GM18867 (cell line): ENCODE measurements around the gene NCOA7.
"Not testable (repeated sequence)": the region's sequence is repeated elsewhere in the genome, so short reads cannot be mapped to it uniquely, and the experiment has no call there.

Source experiments
- ATAC-seq: cut with Tn5 transposase; IDR thresholded peaks from one replicate; pipeline ENCODE4 v1.9.1; 2021; ENCODE audit warnings: mild to moderate bottlenecking, moderate library complexity; ENCODE audit not compliant: unreplicated experiment

The NCOA7 gene

DNA sequence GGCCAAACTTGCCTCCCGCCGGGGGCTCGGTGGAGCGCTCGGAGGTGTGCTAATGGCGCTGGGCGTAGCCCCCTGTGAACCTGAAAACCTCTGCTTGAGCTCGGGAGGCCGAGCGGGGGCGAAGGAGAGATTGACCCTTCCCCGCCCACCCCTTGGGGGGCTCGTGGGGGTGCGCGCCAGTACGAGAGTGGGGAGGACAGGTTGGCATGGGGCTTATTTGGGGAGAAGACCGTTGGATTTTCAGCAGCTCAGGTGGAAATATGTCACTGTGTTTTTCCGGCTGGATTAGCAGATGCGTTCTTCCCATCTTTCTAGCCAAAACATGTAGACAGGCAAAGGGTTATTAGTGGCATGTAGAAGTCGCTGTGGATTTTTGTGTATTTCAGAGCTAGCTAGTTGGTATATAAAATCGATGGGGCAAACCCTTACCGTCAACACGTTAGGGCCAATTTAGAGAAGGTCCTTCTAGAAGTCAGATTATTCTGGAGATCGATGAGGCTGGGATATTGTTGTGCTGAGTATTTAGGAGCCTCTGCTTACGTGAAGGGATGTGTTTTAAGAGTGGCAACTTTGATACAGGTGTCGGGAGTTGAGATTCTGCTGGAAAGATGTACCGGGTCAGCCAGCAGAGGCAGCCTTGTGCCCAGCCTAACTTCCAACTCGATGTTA lies 525 bp downstream of the NCOA7 start:
- ATAC-seq = peak; percentile 31

DNA sequence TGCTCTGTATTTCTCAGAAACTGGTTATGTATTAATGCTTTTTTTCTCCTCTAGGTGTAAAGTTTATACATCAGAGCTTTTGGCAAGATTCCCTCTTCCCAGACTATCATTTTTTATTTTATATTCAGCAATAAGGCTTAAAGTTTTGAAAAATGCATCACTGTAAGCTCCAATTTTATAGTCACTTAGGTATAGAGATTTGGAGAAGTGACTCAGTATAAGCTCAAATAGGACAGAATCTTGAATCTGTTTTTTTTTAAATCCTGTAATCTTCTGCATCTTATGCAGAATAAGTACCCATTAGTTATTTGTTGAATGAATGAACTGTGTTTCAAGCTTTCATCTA lies 1.0 kb downstream of the NCOA7 start:
- ATAC-seq = no peak

DNA sequence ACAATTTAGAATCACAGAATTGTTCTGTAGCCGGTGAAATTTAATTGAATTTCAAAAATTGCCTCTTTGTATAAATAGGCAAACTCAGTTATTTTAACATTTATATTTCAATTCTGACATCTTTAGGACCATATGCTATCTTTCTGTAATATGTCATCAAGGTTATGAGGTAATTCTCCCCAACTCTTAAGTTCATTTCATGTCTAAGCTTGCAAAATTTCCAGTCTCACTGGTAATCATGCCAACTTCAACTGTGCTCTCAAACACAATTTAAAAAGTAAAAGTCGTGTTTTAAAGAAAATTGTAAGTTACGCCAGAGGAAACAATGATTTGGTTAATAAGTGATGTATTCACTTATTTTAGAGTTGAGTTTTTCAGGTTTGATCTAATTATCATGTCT lies 1.4 kb downstream of the NCOA7 start:
- ATAC-seq = no peak

DNA sequence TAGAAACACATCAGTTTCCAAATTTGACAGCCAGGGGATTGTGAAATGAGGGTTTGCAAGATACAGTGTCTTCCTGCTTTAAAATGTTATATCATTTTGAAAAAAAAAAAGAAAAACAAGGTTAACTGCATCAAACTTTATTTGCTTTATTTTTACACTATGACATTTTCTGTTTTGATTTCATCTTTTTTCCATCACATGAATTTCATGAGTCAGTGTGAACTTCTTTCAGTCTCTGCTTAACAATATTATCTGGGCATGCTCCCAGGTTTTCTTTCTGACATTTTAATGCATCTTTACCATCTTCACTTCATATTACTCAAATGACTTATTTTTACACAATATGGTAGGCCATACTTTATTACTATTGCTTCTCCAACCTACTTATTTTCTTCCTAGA lies 1.9 kb downstream of the NCOA7 start:
- no peak for ATAC-seq

DNA sequence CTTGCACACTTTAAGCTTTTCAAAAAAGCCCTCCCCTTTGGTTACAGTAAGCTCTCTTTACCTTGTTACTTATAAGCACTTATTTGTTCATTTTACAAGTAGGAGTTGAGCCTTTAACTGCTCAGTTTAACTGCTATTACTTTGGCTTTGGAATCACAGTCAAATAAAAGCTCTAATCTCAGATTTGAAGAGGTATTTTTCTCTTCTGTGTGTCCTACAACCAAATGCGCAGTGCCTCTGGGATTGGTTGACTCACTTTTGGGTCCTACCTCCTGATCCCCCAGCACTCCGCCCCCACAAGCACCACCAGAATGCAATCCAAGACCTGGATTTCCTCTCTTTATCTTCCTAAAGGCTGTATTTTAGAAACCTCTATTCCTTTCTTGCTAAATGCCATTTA lies 2.5 kb downstream of the NCOA7 start:
- ATAC-seq = no peak

DNA sequence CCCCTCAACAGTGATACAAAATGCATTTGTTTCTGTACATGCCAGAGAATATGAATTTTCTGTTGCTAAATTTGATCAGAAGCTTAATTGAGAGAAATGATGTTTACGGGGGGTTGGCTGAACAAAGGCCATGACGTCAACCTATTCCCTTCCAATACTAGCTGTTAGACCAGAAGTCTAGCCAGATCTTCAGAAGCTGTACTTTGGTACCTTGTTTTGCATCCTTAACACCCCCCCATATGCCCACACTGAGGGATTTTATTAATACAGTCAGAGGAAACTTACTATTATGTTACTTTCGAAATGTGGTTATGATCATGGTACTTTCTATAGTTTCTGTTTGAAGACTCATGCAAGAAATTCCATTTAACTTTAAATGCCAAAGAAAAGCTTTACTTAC lies 3.1 kb downstream of the NCOA7 start:
- ATAC-seq = peak; percentile 18

DNA sequence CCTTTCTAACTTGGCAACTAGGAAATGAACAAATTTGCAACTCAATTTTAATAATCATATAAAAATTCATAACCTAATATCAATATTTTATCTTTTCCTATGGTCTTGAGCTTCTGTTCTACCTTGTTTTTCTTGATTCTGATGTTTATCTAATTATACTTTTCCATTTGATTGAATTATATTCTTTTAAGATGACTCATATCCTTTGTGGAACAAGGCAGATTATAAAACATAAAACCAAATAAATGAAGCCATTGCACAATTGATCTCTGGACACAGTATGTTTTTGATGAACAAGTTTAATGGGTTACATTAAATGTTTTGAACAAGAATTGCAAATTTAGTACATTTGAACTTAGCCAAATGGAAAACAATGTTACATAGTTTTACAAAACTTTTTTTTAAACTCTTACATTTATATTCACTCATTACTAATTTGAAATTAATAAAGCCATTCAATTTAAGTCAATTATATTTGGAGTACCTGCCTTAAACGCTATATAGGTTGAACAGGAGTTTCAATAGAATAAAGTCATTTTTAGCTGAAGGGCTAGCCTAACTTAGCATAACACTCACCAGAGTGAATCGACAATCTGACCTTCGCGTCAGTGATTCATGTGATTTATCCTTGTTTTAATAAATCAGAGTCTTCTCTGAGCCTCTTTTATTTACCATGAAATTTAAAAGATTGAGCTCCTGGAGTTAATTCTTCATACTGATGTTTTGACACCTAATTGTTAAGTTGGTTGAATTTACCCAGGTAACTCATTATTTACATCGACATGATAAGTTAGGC lies 3.8 kb downstream of the NCOA7 start:
- ATAC-seq = no peak

DNA sequence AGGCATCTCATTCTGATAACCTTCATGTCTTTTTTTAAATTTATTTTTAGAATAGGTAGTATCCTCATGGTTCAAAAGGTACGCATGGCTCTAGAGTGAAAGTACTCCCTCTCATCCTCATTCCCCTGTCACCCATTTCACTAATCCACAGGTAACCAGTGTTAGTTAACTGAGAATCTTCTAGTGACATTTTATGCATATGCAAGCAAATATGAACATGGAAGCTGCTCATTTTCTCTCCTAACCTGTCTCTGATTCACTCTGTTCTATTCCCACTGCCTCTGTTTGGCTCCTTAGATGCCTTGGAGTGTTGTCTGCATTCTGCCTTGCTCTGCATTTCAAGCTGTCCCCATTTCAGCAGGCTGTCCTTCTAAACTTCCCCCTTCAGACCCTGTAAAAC lies 4.5 kb downstream of the NCOA7 start:
- no peak for ATAC-seq

DNA sequence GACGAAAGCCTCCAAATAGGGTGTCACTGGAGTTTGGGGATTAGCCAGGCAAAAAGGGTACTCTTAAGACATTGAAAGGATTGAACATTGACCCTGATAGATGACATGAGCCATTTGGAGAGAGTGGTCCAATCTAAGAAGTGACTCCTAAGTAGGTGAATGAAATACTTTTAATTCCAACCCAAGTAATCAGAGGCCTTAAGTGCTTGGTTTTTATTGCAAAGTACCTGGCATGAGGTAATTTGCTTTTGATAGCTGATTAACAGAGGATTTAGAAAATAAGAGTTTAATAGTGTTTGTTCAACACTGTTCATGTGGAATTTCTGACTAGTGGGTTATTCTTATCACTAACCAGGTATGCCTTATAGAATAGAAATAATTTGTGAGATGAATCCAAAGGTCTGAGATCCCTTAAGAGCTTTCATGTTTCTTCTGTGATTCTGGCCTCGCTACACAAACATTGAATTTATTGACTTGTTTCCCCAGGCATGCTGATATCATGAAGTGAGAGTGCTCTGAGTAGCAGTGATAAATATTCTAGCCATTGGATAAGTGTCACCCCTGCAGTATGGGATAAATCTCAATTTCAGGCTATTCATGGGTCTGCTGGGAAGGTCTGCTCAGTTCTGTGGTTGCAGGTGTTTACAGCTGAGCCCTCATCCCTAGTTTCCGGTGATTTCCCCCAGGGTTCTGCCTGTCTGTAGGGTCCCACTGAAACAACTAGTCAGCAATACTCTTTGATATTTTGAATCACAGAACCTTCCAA lies 6.5 kb downstream of the NCOA7 start:
- ATAC-seq = no peak

DNA sequence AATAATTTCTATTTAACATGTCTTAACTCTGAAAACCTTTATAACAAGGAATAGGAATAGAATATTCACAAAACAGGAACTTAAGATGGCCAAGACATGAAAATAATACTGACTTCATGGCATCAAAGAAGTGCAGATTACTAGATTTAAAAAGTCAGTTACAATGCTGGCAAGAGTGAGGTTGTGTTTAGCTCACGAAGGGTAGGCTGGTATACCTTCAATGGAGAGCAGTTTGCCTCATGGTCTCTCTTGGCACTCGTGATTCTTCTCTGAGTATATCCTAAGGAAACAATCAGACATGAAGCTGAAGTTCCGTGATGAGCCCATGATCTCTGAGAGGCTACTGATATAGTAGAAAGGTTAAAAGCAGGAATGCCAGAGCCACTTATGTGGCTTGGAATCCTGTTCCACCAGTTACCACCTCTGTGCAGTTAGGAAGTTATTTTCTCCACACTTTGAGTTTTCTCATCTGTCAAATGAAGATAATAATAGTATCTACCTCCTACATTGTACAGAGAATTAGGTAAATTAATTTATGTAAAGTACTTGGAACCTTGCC lies 7.2 kb downstream of the NCOA7 start:
- no peak for ATAC-seq

DNA sequence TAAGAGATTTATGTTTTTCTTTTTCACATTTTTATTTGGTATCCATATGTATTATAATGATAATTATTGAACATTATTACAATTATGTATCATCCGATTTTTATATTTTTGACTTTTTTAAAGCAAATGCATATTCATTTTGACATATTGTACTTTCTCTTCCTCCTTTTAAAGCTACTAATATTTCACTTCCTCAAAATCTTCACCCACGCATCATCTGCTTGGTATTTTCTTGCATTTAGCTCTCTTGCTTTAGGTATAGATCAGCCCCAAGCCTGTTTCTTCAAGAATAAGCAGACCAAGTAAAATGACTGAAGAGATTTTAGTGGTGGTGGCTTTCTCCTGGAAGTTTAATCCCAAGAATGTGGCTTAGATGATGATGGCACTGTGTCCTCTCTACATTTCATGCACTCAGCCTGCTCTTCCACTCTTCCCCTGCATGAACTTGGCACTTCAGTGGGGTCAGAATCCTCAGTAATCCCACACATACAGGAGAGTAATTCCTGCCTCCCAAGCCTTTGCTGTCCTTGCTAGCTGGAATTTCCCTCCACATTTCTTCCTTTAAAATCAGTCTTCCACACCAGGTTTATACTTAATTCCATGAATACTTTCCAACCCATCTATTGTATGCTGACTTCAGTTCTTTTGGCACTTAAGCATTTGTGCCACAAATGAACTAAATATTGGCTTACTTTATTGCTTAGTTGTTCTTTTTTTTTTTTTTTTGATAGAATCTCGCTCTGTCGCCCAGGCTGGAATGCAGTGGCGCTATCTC lies 8.2 kb downstream of the NCOA7 start:
- peak; percentile 88 for ATAC-seq

DNA sequence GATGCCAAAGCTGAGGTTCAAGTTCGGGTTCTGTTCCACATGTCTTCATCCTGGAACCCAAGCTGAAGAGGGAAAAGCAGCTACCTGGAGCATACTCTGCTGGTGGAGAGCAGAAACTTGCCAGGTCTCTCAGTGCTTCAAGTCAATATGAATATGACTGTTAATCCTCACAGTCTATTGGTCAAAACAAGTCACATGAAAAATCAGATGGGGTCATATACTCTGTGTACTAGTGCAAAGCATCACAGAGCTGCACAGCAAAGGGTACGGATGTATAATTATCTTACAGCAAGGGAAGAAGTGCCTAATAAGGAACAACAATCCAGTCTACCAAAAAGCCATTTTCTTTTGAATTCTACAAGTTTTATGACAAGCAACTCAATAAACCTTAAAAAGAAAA lies 11.6 kb downstream of the NCOA7 start:
- ATAC-seq = no peak

DNA sequence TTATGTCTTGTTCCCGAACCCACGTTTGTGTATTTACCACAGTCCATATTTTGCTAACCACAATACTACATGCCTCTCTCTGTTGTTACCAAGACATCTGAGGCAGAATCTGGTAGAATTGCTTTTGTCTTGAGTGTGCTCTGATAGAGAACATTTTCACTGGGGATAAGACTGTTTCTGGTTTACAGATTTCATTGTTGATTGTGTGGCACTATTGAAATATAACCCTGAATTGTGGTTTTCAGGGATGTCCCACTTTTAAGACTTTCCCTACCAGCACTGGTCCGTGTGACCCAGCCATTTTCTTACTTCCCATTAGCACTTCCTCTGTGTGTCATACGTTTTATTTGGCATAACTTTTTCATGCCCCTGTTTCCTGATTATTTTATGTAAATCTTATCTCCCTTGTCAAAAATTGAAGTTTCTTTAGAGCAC lies 12.2 kb downstream of the NCOA7 start:
- ATAC-seq = no peak

DNA sequence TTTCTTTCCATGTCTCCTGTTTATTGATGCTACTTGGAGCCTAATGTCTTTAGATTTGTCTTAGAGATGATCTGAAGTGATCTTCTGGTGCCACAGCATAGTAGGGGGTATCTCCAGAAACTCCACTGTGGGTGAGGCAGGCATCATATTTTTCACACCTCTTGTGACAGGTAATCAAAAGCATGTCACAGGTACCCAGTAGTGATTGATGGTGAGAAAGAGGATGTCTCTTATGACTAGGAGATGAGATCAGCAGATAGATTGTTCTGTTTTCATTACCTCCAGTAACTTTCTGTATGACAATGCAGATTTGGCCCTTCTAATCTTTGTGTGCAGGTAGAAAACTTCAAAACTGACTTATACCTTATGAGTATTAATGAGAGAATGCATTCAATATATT lies 13.5 kb downstream of the NCOA7 start:
- peak; percentile 81 for ATAC-seq

DNA sequence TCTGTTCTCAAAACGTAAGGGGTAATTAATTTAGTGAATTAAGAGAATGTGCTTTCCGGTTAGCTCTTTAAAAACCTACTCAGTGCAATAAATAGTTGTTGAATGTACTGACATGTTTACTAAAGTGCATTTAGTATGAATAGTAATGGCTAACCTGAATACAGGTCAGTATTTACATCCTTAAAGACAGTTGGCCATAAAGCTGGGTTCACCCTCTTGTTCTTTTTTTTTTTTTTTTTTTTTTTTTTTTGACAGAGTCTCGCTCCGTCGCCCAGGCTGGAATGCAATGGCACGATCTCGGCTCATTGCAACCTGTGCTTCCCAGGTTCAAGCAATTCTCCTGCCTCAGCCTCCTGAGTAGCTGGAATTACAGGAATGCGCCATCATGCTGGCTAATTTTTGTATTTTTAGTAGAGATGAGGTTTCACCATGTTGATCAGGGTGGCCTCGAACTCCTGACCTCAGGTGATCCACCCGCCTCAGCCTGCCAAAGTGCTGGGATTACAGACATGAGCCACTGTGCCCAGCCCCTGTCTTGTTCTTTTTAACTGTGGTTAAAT lies 14.2 kb downstream of the NCOA7 start:
- ATAC-seq = not testable (repeated sequence)

DNA sequence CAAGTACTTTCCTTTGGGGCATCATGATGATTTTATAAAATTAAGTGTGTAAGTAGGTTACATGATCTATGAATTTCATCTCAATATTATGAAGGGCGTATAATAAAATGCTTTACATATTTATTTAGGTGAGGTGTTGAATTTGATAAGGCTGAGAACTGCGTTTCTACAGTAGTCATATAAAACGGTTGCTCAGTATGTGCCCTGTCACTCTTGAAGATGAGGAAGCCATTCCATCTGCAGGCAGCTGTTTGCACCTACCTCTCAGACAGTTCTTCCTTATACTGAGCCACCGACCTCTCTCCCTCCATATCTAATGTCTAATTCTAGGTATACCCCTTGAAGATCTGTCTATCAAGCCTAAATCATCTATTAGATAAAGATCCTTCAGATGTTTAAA lies 16.1 kb downstream of the NCOA7 start:
- no peak for ATAC-seq

DNA sequence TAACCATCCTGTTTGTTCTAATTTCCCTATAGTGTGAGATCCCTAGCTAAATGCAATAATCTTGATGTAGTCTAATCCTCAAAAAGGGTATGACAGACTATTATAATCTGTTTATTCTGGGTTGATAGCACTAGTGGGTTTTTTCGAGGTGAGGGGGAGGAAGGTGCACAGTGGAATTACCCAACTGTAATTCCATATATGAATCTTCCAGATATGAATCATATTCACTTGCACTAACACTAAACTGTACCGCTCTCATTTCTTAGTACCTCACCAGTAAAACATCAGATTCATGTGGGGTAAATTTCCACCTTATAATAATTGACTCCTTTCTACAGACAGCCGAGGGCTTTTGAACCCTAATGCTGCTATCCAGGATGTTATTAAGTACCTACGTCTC lies 16.5 kb downstream of the NCOA7 start:
- ATAC-seq = no peak

DNA sequence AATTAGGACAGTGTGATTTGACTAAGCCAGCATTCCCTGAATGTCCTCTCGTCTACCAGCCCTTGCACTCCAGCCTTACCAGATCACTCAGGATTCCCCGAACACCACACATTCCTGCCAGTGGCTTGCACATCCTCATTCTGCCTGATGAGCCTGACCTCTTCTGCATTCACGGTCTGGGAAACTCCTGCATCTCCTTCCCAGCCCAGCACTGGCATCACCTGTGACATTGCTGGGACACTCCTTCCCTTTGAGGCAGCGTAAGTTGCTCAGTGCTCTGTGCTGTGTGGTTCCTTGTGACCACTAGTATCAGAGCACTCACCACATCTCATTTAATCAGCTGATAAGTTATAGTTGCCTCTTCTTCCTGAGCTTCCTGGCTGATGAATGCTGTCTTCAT lies 17.3 kb downstream of the NCOA7 start:
- ATAC-seq = no peak

DNA sequence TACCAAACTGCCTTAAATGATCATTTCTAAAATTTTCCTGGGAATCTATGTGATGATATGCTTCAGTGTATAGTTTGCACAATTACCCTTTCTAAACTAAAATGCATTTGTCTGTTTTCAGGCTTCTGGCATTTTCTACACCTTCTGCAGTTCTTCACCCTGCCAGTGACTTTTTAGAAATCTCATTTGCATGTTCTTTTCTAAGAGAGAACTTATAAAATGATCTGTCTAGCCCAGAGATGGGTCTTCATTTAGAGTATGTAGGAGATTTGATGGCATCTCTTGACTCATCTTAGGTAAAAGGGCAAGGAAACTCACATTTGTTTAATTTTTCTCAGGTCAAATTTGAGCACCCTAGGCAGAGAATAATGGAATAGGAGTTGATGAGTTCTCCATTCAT lies 17.8 kb downstream of the NCOA7 start:
- no peak for ATAC-seq

DNA sequence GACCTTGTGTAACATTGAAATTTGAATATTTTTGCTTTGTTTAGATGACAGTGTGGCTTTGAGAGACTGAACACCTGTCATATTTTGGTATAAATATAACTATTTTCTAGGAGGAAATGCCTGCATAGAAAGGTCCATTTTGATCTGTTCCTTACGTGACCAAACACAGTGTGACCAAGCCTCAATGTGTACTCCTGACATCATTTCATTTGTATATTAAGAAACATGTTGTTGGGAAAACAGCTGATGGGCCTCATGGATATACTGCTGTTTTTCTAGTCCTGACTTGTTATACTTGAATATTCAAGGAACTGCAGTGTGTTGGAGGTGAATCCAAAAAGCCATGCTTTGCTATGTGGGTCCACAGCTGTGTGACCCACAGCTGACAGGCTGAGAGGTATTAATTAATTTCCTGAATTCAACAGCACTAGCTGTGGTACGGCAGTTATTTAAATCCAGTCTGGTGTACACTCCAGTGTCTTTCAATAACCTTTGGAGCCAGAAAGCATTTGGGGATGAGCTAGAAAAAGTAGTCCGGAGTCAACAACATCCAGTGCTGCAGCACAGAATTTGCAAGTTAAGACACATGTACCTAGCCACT lies 18.9 kb downstream of the NCOA7 start:
- ATAC-seq = no peak
